ENCODE data around the gene SHROOM2. TPM values are rescaled to one million over a fixed set of nuclear protein-coding genes. Genes with fewer than 3 reads are reported as not detected.
"Not testable (repeated sequence)": the region's sequence is repeated elsewhere in the genome, so short reads cannot be mapped to it uniquely, and the experiment has no call there.

Gene SHROOM2
- polyA plus RNA-seq, 1 donor (not counting 4 experiments of a cell fraction or from before 2014, with no cell fraction given), result 3.3 TPM

DNA sequence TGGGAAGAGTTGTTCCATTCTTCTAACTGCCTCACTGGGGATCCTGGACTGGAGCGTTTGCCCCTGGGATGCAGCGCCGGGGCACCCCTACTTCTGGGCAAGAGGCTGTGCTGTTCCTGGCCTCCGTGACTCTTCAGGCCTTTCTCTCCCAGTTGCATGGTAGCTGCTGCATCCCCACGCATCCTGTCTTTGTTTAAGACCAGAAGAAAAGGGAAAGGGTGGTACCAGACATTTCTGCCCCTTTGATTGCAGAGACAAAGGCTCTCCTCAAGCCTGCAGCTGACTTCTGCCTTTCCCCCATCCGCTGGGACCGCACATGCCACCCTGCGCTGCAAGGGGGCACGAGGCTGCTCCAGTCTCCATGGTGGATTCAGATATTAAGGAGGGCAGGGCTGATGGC is 70.4 kb downstream of the SHROOM2 start:
- TF ChIP-seq EZH2 (IDR thresholded peaks at IDR 0.05; ENCODE audit: low read length), result no peak
- Histone ChIP-seq H2AFZ (ENCODE audit: control insufficient read depth, low read length) (no peak overlapping the region), H3K27ac (ENCODE audit: control insufficient read depth, insufficient read depth, low read length) (no peak overlapping the region), H3K4me3 (ENCODE audit: control insufficient read depth in 2 of 3, extremely low read depth in 1 of 3, insufficient read depth in 2 of 3, low read depth in 1 of 3, low read length in 3 of 3) (no peak overlapping the region), H3K4me2 (ENCODE audit: control insufficient read depth, extremely low read depth, insufficient read depth, low read depth, low read length) (no peak overlapping the region), H3K9me3 (ENCODE audit: control insufficient read depth, low read depth, low read length) (no peaks in the 10 kb centered on the region), H3K27me3 (ENCODE audit: control insufficient read depth, extremely low read depth, insufficient read depth, low read length) (no peaks in the 10 kb centered on the region), H4K20me1 (ENCODE audit: control insufficient read depth, extremely low read depth, insufficient read depth, low read length) (no peaks in the 10 kb centered on the region), H3K79me2 (ENCODE audit: control insufficient read depth, insufficient read depth, low read length) (no peaks in the 10 kb centered on the region), H3K4me1 (ENCODE audit: control insufficient read depth, extremely low read depth, insufficient read depth, low read length) (peaks cover 6% of the 10 kb centered on the region), H3K36me3 (ENCODE audit: control insufficient read depth in 2 of 2, extremely low read depth in 1 of 2, insufficient read depth in 2 of 2, low read length in 2 of 2) (no peaks in the 10 kb centered on the region), H3K9me1 (ENCODE audit: control insufficient read depth, extremely low read depth, insufficient read depth, low read length) (no peaks in the 10 kb centered on the region), H3K9ac (ENCODE audit: control insufficient read depth, extremely low read depth, insufficient read depth, low read length) (no peak overlapping the region)
- FAIRE-seq, result no peak
- no peak for DNase-seq (ENCODE audit: low read depth, low spot score)
- dilution Hi-C loops (cut with MboI; ENCODE audit: extremely low pct_ligation_motif_present, low sequenced_read_pairs), result no loop called here

- no peak for DNase-seq (ENCODE audit: low read depth, low spot score)
- TF ChIP-seq CTCF (optimal IDR thresholded peaks at IDR 0.05 in 1 of 3, IDR thresholded peaks at IDR 0.05 in 1 of 3, conservative IDR thresholded peaks at IDR 0.05 in 1 of 3; ENCODE audit: extremely low read depth in 1 of 3, insufficient read depth in 2 of 3, low read length in 3 of 3), result no peak
- TF ChIP-seq EZH2 (IDR thresholded peaks at IDR 0.05; ENCODE audit: low read length), result no peak
- Histone ChIP-seq H3K27me3 (ENCODE audit: control insufficient read depth, extremely low read depth, insufficient read depth, low read length) (no peaks in the 10 kb centered on the region), H3K9ac (ENCODE audit: control insufficient read depth, extremely low read depth, insufficient read depth, low read length) (no peak overlapping the region), H3K27ac (ENCODE audit: control insufficient read depth, insufficient read depth, low read length) (no peak overlapping the region), H3K9me1 (ENCODE audit: control insufficient read depth, extremely low read depth, insufficient read depth, low read length) (no peaks in the 10 kb centered on the region), H3K79me2 (ENCODE audit: control insufficient read depth, insufficient read depth, low read length) (no peaks in the 10 kb centered on the region), H3K9me3 (ENCODE audit: control insufficient read depth, low read depth, low read length) (no peaks in the 10 kb centered on the region), H3K4me1 (ENCODE audit: control insufficient read depth, extremely low read depth, insufficient read depth, low read length) (peaks cover 6% of the 10 kb centered on the region), H3K4me2 (ENCODE audit: control insufficient read depth, extremely low read depth, insufficient read depth, low read depth, low read length) (no peak overlapping the region), H3K4me3 (ENCODE audit: control insufficient read depth in 2 of 3, extremely low read depth in 1 of 3, insufficient read depth in 2 of 3, low read depth in 1 of 3, low read length in 3 of 3) (no peak overlapping the region), H4K20me1 (ENCODE audit: control insufficient read depth, extremely low read depth, insufficient read depth, low read length) (no peaks in the 10 kb centered on the region), H3K36me3 (ENCODE audit: control insufficient read depth in 2 of 2, extremely low read depth in 1 of 2, insufficient read depth in 2 of 2, low read length in 2 of 2) (no peaks in the 10 kb centered on the region), H2AFZ (ENCODE audit: control insufficient read depth, low read length) (no peak overlapping the region)
- dilution Hi-C loops (cut with MboI; ENCODE audit: extremely low pct_ligation_motif_present, low sequenced_read_pairs), result no loop called here
- FAIRE-seq, result no peak
Observed at GRCh38 chrX:9857575-9858474, 71.6 kb downstream of the SHROOM2 start.

DNA sequence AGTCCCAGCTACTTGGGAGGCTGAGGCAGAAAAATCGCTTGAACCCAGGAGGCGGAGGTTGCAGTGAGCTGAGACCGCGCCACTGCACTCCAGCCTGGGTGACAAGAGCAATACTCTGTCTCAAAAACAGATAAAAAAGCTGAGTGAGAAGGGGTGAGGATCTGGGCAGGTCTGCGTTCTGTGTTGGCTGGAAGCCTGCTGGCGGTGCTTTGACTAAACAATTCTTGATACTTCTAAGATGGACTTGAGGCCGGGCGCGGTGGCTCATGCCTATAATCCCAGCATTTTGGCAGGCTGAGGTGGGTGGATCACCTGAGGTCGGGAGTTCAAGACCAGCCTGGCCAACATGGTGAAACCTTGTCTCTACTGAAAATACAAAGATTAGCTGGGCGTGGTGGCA is 72.5 kb downstream of the SHROOM2 start:
- H3K27ac ChIP-seq (ENCODE audit: control insufficient read depth, insufficient read depth, low read length); FAIRE-seq; H4K20me1 ChIP-seq (ENCODE audit: control insufficient read depth, extremely low read depth, insufficient read depth, low read length); H3K4me3 ChIP-seq (ENCODE audit: control insufficient read depth in 2 of 3, extremely low read depth in 1 of 3, insufficient read depth in 2 of 3, low read depth in 1 of 3, low read length in 3 of 3); H3K4me1 ChIP-seq (ENCODE audit: control insufficient read depth, extremely low read depth, insufficient read depth, low read length); dilution Hi-C loops (cut with MboI; ENCODE audit: extremely low pct_ligation_motif_present, low sequenced_read_pairs); H3K9ac ChIP-seq (ENCODE audit: control insufficient read depth, extremely low read depth, insufficient read depth, low read length); H3K79me2 ChIP-seq (ENCODE audit: control insufficient read depth, insufficient read depth, low read length); H3K27me3 ChIP-seq (ENCODE audit: control insufficient read depth, extremely low read depth, insufficient read depth, low read length); H3K9me3 ChIP-seq (ENCODE audit: control insufficient read depth, low read depth, low read length); H3K36me3 ChIP-seq (ENCODE audit: control insufficient read depth in 2 of 2, extremely low read depth in 1 of 2, insufficient read depth in 2 of 2, low read length in 2 of 2); H2AFZ ChIP-seq (ENCODE audit: control insufficient read depth, low read length); DNase-seq (ENCODE audit: low read depth, low spot score); H3K4me2 ChIP-seq (ENCODE audit: control insufficient read depth, extremely low read depth, insufficient read depth, low read depth, low read length); H3K9me1 ChIP-seq (ENCODE audit: control insufficient read depth, extremely low read depth, insufficient read depth, low read length): not testable (repeated sequence)

Data from keratinocyte (primary cell).